ENCODE data around the gene CFAP65.

GRCh38 chr2:219079417-219079816 lies 38.1 kb upstream of the CFAP65 start:
- TF ChIP-seq CTCF (optimal IDR thresholded peaks at IDR 0.05 in 1 of 3, IDR thresholded peaks at IDR 0.05 in 1 of 3, conservative IDR thresholded peaks at IDR 0.05 in 1 of 3; ENCODE audit: extremely low read depth in 1 of 3, insufficient read depth in 2 of 3, low read length in 3 of 3) (no peak), EZH2 (IDR thresholded peaks at IDR 0.05; ENCODE audit: low read length) (no peak)

Measured in keratinocyte (primary cell).